ENCODE results near the gene DAB1.
"Not testable (repeated sequence)": the region's sequence is repeated elsewhere in the genome, so short reads cannot be mapped to it uniquely, and the experiment has no call there.

Gene DAB1

GRCh38 chr1:57111175-57111574 is 312.7 kb downstream of the DAB1 start:
- Mint-ChIP-seq H3K27me3 (ENCODE audit: low read depth) (no peaks in the 10 kb centered on the region), H3K4me3 (no peak overlapping the region), H3K9me3 (no peaks in the 10 kb centered on the region), H3K27ac (no peak overlapping the region), H3K4me1 (ENCODE audit: low read depth) (no peaks in the 10 kb centered on the region), H3K36me3 (ENCODE audit: low read depth) (no peaks in the 10 kb centered on the region)

DNA sequence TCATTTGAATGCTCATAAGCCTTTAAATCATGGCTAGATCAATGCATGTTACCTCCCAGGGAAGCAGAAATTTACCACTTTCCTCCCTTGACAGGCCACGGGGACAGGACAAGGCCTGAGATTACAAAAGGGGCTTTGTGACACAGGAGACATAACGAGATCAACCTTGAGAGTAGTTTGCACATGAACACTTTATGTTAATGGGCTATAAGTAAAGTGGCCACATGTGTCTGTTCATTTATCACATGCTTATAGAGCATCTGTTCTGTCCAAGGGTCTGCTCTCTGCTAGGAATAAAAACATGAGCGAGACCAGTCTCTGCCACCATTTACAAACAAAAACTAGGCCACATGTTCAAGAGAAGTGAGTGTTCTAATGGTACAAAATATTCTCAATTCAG is 314.0 kb downstream of the DAB1 start:
- Mint-ChIP-seq H3K27me3 (ENCODE audit: low read depth) (no peaks in the 10 kb centered on the region), H3K4me1 (ENCODE audit: low read depth) (no peaks in the 10 kb centered on the region), H3K36me3 (ENCODE audit: low read depth) (no peaks in the 10 kb centered on the region), H3K27ac (no peak overlapping the region), H3K9me3 (no peaks in the 10 kb centered on the region), H3K4me3 (no peak overlapping the region)

DNA sequence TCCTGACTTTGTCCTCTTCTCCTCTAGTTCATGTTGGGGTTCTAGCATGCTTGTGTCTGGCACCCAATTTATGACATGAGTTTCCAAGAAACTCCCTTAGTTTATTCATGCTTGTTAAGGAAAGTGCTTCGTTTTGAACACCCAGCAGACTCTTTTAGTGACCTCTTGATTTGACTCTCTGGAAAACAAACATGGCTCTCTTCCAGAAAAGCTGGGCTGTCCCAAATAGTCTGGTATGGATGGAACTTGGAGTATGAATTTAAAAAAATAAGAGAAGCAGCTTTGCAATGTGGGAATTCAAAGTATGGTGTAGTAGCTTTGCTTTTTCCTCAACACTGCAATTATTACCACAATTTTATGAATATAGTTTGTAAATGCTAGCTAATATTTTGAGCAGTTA is 314.6 kb downstream of the DAB1 start:
- no peaks in the 10 kb centered on the region for H3K4me1 Mint-ChIP-seq (ENCODE audit: low read depth)
- H3K9me3 Mint-ChIP-seq: no peaks in the 10 kb centered on the region
- no peaks in the 10 kb centered on the region for H3K36me3 Mint-ChIP-seq (ENCODE audit: low read depth)
- H3K4me3 Mint-ChIP-seq: no peak overlapping the region
- H3K27me3 Mint-ChIP-seq (ENCODE audit: low read depth): no peaks in the 10 kb centered on the region
- no peak overlapping the region for H3K27ac Mint-ChIP-seq

GRCh38 chr1:57106296-57106695 is 317.6 kb downstream of the DAB1 start:
- H3K27ac Mint-ChIP-seq: no peak overlapping the region

DNA sequence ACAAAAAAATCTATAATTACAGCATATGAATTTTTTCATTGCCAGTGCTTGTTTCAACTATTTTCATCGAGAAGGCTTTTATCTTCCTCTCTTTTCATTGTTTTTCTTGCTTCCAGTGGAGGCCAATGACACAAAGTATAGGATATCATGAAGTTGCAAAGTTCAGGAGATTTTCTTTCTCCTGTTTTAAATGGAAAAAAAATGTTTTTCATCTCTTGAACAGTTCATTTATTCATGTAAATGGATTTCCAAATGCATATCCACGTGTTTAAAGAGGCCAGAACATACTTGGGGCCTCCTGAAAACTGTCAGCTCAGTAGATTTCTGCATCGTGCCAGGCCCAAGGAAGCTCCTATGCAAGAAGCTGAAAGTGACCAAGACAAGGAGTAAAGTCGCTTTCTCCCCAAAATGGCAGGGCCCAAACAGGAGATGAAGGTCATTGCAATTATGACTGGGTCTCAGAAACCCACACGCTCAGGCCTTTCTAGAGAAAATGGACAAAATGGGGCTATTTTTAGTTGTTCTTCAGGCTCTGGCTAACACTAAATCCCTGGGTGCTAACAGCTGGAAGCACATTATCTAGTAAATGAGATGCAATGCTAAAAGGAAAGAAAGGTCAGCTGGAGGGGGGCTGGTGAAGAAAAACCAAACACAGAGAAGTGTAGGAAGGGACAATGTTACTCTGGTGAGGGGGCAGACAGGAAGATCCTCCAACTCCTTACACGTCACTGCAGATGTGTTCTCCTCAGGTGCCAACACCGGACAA is 321.1 kb downstream of the DAB1 start:
- H3K27me3 Mint-ChIP-seq (ENCODE audit: low read depth): no peaks in the 10 kb centered on the region
- no peaks in the 10 kb centered on the region for H3K4me1 Mint-ChIP-seq (ENCODE audit: low read depth)
- no peaks in the 10 kb centered on the region for H3K36me3 Mint-ChIP-seq (ENCODE audit: low read depth)
- H3K9me3 Mint-ChIP-seq: no peaks in the 10 kb centered on the region
- H3K27ac Mint-ChIP-seq: no peak overlapping the region
- H3K4me3 Mint-ChIP-seq: no peak overlapping the region

More at GRCh38 chr1:57106296-57106695, 317.6 kb downstream of the DAB1 start:
- Mint-ChIP-seq H3K36me3 (ENCODE audit: low read depth) (no peaks in the 10 kb centered on the region), H3K27me3 (ENCODE audit: low read depth) (no peaks in the 10 kb centered on the region), H3K4me1 (ENCODE audit: low read depth) (no peaks in the 10 kb centered on the region), H3K9me3 (no peaks in the 10 kb centered on the region), H3K4me3 (no peak overlapping the region)

- H3K4me3 Mint-ChIP-seq: no peak overlapping the region
- H3K9me3 Mint-ChIP-seq: no peaks in the 10 kb centered on the region
- H3K27ac Mint-ChIP-seq: no peak overlapping the region
- H3K4me1 Mint-ChIP-seq (ENCODE audit: low read depth): no peaks in the 10 kb centered on the region
- H3K36me3 Mint-ChIP-seq (ENCODE audit: low read depth): no peaks in the 10 kb centered on the region
- no peaks in the 10 kb centered on the region for H3K27me3 Mint-ChIP-seq (ENCODE audit: low read depth)
Measured at GRCh38 chr1:57101209-57101608, 322.7 kb downstream of the DAB1 start.

DNA sequence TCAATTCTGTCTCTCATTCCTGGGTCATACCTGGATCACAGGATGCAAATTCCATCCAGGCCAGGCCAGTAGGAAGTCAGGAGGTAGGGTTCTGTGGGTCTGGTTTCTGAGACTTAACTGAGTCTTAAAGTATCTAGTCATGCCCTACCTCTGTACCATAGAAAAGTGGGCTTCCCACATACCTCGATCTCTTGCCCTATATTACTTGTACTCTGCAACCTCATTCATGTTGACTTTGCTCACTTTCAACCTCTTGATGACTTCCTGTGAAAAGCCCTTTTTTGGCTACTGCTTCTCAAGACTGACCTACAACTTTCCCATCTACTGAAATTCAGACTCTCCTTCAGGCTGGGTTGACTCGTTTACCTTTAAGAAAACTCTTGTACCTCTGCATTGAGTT is 329.1 kb downstream of the DAB1 start:
- no peaks in the 10 kb centered on the region for H3K4me1 Mint-ChIP-seq (ENCODE audit: low read depth)
- H3K27ac Mint-ChIP-seq: no peak overlapping the region
- no peak overlapping the region for H3K4me3 Mint-ChIP-seq
- H3K9me3 Mint-ChIP-seq: no peaks in the 10 kb centered on the region
- H3K27me3 Mint-ChIP-seq (ENCODE audit: low read depth): no peaks in the 10 kb centered on the region
- H3K36me3 Mint-ChIP-seq (ENCODE audit: low read depth): no peaks in the 10 kb centered on the region

DNA sequence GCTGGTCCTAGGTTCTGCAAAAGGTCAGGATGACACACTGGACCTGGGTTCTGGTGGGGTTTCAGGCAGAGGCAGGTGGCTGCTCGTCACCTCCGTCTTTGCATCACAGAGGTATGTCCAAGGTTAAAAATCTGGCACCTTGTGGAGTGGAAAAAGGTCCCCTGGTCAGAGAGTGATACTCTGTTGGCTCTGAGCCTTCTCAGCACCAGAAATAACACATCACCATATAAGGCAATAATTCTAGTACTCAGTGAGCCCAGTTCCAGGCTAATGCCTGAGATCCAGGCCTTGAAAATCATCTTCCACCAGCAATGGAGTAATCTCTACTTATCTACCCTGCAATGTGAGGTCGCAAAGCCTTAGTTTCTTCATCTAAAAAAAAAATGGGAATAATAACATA is 330.7 kb downstream of the DAB1 start:
- Mint-ChIP-seq H3K9me3 (no peaks in the 10 kb centered on the region), H3K27me3 (ENCODE audit: low read depth) (no peaks in the 10 kb centered on the region), H3K4me1 (ENCODE audit: low read depth) (no peaks in the 10 kb centered on the region), H3K4me3 (no peak overlapping the region), H3K27ac (no peak overlapping the region), H3K36me3 (ENCODE audit: low read depth) (no peaks in the 10 kb centered on the region)

DNA sequence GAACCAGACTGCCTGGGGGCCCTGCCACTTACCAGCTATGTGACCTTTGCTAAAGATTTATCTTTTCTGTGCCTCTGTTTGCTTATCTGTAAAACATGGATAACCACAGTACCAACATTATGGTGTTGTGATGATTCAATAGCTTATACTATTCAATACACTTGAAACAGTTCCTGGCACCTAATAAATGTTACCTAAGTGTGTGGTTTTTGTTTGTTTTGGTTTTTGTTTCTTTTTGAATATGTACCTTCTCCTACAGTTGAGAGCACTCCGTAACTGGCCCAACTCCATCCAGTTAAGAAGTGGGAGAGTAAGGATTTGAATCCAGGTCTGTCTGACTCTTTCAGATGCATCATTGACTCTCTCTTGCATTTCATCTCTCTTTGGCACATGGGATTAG is 332.2 kb downstream of the DAB1 start:
- H3K4me3 Mint-ChIP-seq: no peak overlapping the region
- no peaks in the 10 kb centered on the region for H3K9me3 Mint-ChIP-seq
- H3K36me3 Mint-ChIP-seq (ENCODE audit: low read depth): no peaks in the 10 kb centered on the region
- H3K27ac Mint-ChIP-seq: no peak overlapping the region
- H3K27me3 Mint-ChIP-seq (ENCODE audit: low read depth): no peaks in the 10 kb centered on the region
- H3K4me1 Mint-ChIP-seq (ENCODE audit: low read depth): no peaks in the 10 kb centered on the region

DNA sequence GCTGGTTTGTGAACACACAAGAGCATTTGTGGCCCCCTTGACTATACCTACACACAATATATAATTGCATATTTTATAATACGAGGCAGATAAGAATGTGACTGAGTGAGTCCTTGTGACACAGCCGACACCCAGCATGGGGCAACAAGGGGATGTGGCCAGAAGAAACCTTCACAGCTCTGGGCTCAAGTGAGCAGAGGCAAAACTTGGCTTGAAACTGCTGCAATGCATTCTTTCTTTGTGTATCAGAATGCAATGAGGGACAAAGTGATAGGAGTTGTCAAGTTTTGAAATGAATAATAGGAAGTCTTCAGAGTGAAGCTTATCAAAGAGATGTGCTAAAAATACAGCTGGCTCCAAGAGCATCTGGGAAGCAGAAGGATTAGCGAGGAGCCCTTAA is 334.0 kb downstream of the DAB1 start:
- no peaks in the 10 kb centered on the region for H3K4me1 Mint-ChIP-seq (ENCODE audit: low read depth)
- H3K36me3 Mint-ChIP-seq (ENCODE audit: low read depth): no peaks in the 10 kb centered on the region
- H3K9me3 Mint-ChIP-seq: no peaks in the 10 kb centered on the region
- H3K4me3 Mint-ChIP-seq: no peak overlapping the region
- no peaks in the 10 kb centered on the region for H3K27me3 Mint-ChIP-seq (ENCODE audit: low read depth)
- H3K27ac Mint-ChIP-seq: no peak overlapping the region

- H3K27me3 Mint-ChIP-seq (ENCODE audit: low read depth): no peaks in the 10 kb centered on the region
- H3K36me3 Mint-ChIP-seq (ENCODE audit: low read depth): no peaks in the 10 kb centered on the region
- H3K4me3 Mint-ChIP-seq: no peak overlapping the region
- H3K4me1 Mint-ChIP-seq (ENCODE audit: low read depth): no peaks in the 10 kb centered on the region
- no peaks in the 10 kb centered on the region for H3K9me3 Mint-ChIP-seq
- H3K27ac Mint-ChIP-seq: no peak overlapping the region
Measured at GRCh38 chr1:57089221-57089620, 334.6 kb downstream of the DAB1 start.

GRCh38 chr1:57088653-57089052 is 335.2 kb downstream of the DAB1 start:
- H3K9me3 Mint-ChIP-seq: no peaks in the 10 kb centered on the region
- H3K36me3 Mint-ChIP-seq (ENCODE audit: low read depth): no peaks in the 10 kb centered on the region
- no peak overlapping the region for H3K27ac Mint-ChIP-seq
- no peaks in the 10 kb centered on the region for H3K4me1 Mint-ChIP-seq (ENCODE audit: low read depth)
- no peak overlapping the region for H3K4me3 Mint-ChIP-seq
- H3K27me3 Mint-ChIP-seq (ENCODE audit: low read depth): no peaks in the 10 kb centered on the region

DNA sequence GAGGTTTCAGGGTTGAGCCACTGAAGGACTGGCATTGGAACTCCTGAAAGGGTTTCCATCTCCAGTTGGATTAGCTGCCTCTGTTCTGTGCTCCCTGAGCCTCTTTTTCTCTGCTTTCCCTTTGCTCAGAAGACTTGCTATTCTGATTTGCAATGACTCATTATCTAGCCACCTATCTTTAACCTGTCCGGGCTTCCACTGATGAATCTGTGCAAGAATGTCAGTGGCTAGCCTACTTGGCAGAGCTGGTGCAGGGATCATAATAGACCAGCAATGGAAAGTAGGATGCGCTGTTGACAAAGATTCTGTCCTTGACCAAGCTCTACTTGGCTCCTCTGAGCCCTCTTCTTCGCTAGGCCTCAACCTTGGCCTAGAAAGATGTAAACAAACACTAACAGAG is 336.2 kb downstream of the DAB1 start:
- H3K9me3 Mint-ChIP-seq; H3K27me3 Mint-ChIP-seq (ENCODE audit: low read depth); H3K4me1 Mint-ChIP-seq (ENCODE audit: low read depth); H3K4me3 Mint-ChIP-seq; H3K27ac Mint-ChIP-seq; H3K36me3 Mint-ChIP-seq (ENCODE audit: low read depth): not testable (repeated sequence)

DNA sequence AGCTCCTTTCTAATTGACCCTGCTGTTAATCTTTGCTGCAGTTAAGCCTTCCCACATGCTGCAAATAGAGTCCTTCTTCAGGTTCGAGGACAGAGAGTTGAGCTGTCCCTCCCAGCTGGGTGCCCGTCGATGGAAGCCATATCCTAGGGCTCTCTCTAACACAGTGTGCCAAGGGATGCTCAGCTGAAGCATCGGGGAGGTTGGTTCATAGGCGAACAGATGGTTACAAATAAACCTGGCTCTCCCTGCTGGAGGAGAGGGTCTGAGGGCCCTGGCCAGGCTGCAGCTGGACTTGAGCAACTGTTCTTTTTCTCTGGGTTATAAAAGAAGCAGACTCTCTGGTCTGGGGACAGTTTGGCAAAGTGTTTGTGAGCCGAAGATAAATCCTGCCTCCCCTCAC is 337.7 kb downstream of the DAB1 start:
- Mint-ChIP-seq H3K4me3 (no peak overlapping the region), H3K27ac (no peak overlapping the region), H3K9me3 (no peaks in the 10 kb centered on the region), H3K36me3 (ENCODE audit: low read depth) (no peaks in the 10 kb centered on the region), H3K27me3 (ENCODE audit: low read depth) (no peaks in the 10 kb centered on the region), H3K4me1 (ENCODE audit: low read depth) (no peaks in the 10 kb centered on the region)

GRCh38 chr1:57084701-57085100 is 339.2 kb downstream of the DAB1 start:
- no peaks in the 10 kb centered on the region for H3K27me3 Mint-ChIP-seq (ENCODE audit: low read depth)
- no peaks in the 10 kb centered on the region for H3K36me3 Mint-ChIP-seq (ENCODE audit: low read depth)
- H3K4me1 Mint-ChIP-seq (ENCODE audit: low read depth): no peaks in the 10 kb centered on the region
- H3K9me3 Mint-ChIP-seq: no peaks in the 10 kb centered on the region
- no peak overlapping the region for H3K27ac Mint-ChIP-seq
- no peak overlapping the region for H3K4me3 Mint-ChIP-seq

Data from T-helper 1 cell treated with Interleukin-12 subunit alpha and Interleukin-12 subunit beta and Interleukin-4 antibody, amounts not matched to agents 30 μg/mL and 1 μg/mL, for 36 hours (primary cell).